ENCODE measurements around the gene ANKRD16. TPM values are rescaled to one million over a fixed set of nuclear protein-coding genes. Genes with fewer than 3 reads are reported as not detected.

Gene ANKRD16
- total and polyA plus RNA-seq, 2 of the 13 experiments (the other 11 are each of a cell fraction or from before 2014, with no cell fraction given): 8.0 to 11.4 TPM

GRCh38 chr10:5858811-5859210 lies 30.9 kb downstream of the ANKRD16 start:
- Histone ChIP-seq H4K20me1 (ENCODE audit: insufficient read depth, low read length) (no peaks in the 10 kb centered on the region), H3K27ac (ENCODE audit: extremely low read length, insufficient read depth, low read length) (no peak overlapping the region), H3K4me2 (ENCODE audit: low read depth, low read length) (no peak overlapping the region), H3K9ac (ENCODE audit: insufficient read depth, low read depth, low read length) (no peak overlapping the region), H3K79me2 (ENCODE audit: insufficient read depth, low read length) (no peaks in the 10 kb centered on the region), H3K4me1 (ENCODE audit: insufficient read depth, low read length) (peaks cover 48% of the 10 kb centered on the region), H3K36me3 (replicated peaks in 1 of 2; ENCODE audit: control insufficient read depth in 1 of 2, insufficient read depth in 2 of 2, low read length in 2 of 2) (no peaks in the 10 kb centered on the region), H2AFZ (ENCODE audit: low read length) (no peak overlapping the region), H3K9me3 (ENCODE audit: low read length) (no peaks in the 10 kb centered on the region), H3K27me3 (ENCODE audit: control insufficient read depth in 1 of 2, insufficient read depth in 2 of 2, low read length in 2 of 2) (no peaks in the 10 kb centered on the region), H3K4me3 (replicated peaks in 1 of 3; ENCODE audit: insufficient read depth in 1 of 3, low read depth in 2 of 3, low read length in 3 of 3) (no peak overlapping the region)
- TF ChIP-seq GATAD1 (CRISPR knock-in tag; IDR thresholded peaks at IDR 0.05): no peak
- TF ChIP-seq RFX3 (CRISPR knock-in tag; IDR thresholded peaks at IDR 0.05): no peak
- no peak for TF ChIP-seq SP140L (CRISPR knock-in tag; IDR thresholded peaks at IDR 0.05; ENCODE audit: borderline replicate concordance)
- TF ChIP-seq JDP2 (CRISPR knock-in tag; IDR thresholded peaks at IDR 0.05; ENCODE audit: borderline replicate concordance): no peak
- no peak for TF ChIP-seq TFAP4 (IDR thresholded peaks at IDR 0.05; ENCODE audit: borderline replicate concordance, low read depth)
- TF ChIP-seq FOXJ3 (CRISPR knock-in tag; IDR thresholded peaks at IDR 0.05; ENCODE audit: borderline replicate concordance): no peak
- no peak for TF ChIP-seq ONECUT2 (CRISPR knock-in tag; IDR thresholded peaks at IDR 0.05)
- no peak for TF ChIP-seq ZNF441 (CRISPR knock-in tag; IDR thresholded peaks at IDR 0.05; ENCODE audit: borderline replicate concordance)
- no peak for TF ChIP-seq ZBTB46 (CRISPR knock-in tag; IDR thresholded peaks at IDR 0.05; ENCODE audit: borderline replicate concordance)
- TF ChIP-seq HHEX (CRISPR knock-in tag; IDR thresholded peaks at IDR 0.05): no peak
- TF ChIP-seq ZNF446 (CRISPR knock-in tag; IDR thresholded peaks at IDR 0.05): no peak
- TF ChIP-seq TGIF2 (CRISPR knock-in tag; IDR thresholded peaks at IDR 0.05): no peak
- TF ChIP-seq KLF6 (CRISPR knock-in tag; IDR thresholded peaks at IDR 0.05): no peak
- TF ChIP-seq ZNF160 (CRISPR knock-in tag; IDR thresholded peaks at IDR 0.05): no peak
- TF ChIP-seq ATF3 (CRISPR knock-in tag; IDR thresholded peaks at IDR 0.05): no peak
- no peak for TF ChIP-seq ETV5 (CRISPR knock-in tag; IDR thresholded peaks at IDR 0.05; ENCODE audit: borderline replicate concordance)
- no peak for FAIRE-seq
- no peak for ATAC-seq
- ChIA-PET POLR2A (interaction anchor here (1.1 kb wide), 1 partner anchor 45 kb away, joined by 5 read pairs; the partner anchor contains the start of gene GDI2), CTCF (ENCODE audit: low intra/inter-chr PET ratio, low total read pairs) (no interaction called here)
- in situ Hi-C loops (cut with HindIII; ENCODE audit: extremely low pct_ligation_motif_present, low pct_unique_long_range_greater_than_20kb): no loop called here
- 96% methylated on average over 5 of the region's 5 CpGs for WGBS (ENCODE audit: low lambda C conversion rate)
- BruUV-seq (replicated peaks): no TSS peak
- DNase-seq (ENCODE audit: low spot score): no peak
- intact Hi-C loops (cut with micrococcal nuclease; ENCODE audit: unreplicated experiment): no loop called here
